ENCODE measurements around the gene GLYATL2.
A peak's percentile ranks its signal among the peaks of the same experiment; 100 is the strongest.

Gene GLYATL2

GRCh38 chr11:58796333-58796732 is 48.2 kb downstream of the GLYATL2 start:
- peak; percentile 7 for DNase-seq

DNA sequence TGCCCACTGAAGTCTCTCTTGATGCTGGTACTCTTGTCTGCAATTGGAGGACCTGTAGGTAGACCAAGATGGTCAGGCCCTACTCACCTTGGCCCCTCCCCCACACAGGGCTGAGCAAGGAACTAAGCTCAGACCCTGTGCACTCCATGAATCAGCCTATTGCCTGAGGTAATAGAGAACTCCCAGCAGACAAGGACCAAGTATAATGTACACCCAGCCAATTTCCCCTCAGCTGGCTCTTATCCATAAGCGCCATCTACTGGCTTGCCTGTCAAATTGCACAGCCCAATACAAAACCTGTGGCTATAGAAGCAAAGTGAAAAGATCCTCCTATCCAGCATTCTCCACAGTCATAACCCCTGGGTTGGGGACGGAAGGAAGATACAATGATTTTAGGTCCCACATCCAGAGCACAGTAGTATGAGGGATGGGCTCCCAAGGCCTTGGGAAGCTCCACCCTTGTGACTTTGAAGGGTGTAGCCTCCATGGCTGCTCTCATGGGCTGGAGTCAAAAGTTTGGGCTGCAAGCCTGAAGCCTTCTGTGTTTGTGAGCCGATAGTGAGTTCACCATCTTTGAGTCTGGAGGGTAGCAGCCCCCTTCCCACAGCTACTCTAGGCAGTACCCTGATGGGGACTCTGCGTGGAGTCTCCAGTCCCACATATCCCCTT is 56.0 kb downstream of the GLYATL2 start:
- DNase-seq = peak; percentile 47

GRCh38 chr11:58787903-58788302 is 56.6 kb downstream of the GLYATL2 start:
- no peak for DNase-seq

GRCh38 chr11:58786693-58787092 is 57.8 kb downstream of the GLYATL2 start:
- no peak for DNase-seq

GRCh38 chr11:58784995-58785394 is 59.5 kb downstream of the GLYATL2 start:
- DNase-seq = no peak
